A549 (cell line): ENCODE data around the gene DDX10. TPM values are rescaled to one million over a fixed set of nuclear protein-coding genes. Genes with fewer than 3 reads are reported as not detected.
A peak's percentile ranks its signal among the peaks of the same experiment; 100 is the strongest.

Experiments used
- ATAC-seq, 2 experiments: fragments of 200-7000 bp in 1 of 2; fragments of >200 bp in 1 of 2; cut with Nextera tagmentation in 1 of 2; cut with Tn5 transposase in 1 of 2; 3 replicates each; pipeline versions ENCODE4 v1.8.0 to v1.9.1; 2018 to 2020; ENCODE audit warnings: mild to moderate bottlenecking in 1 of 2, moderate library complexity in 1 of 2
- CTCF ChIA-PET: fragments of 300-600 bp; sonication (Branson Sonifier 250); formaldehyde crosslinking; extraction: SDS; loops from one replicate; lab custom pipeline; 2021; ENCODE audit warnings: antibody characterized with exemption, inconsistent platforms; lab: Yijun Ruan, JAX
- POLR2A ChIA-PET: fragments of 350-600 bp; formaldehyde crosslinking; extraction: SDS; loops from one replicate; lab custom pipeline; 2021; ENCODE audit warnings: antibody characterized with exemption, inconsistent platforms; lab: Yijun Ruan, JAX
- DNase-seq, 2 experiments: peaks; one replicate each; pipeline versions ENCODE4 v3.0.0 to v3.0.0-alpha.2; 2011 to 2016; ENCODE audit warnings: low read depth in 1 of 2, low spot score in 1 of 2
- FAIRE-seq: peaks from 2 replicates; lab custom pipeline; 2011; peaks lifted over from hg19 to GRCh38; lab: Jason Lieb, UNC
- H3K27ac ChIP-seq, 2 experiments: fragments of >200 bp; sonication (Bioruptor Twin); formaldehyde crosslinking; 3 replicates each; pipeline ENCODE4 v1.5.1; 2016 to 2017
- H3K4me1 ChIP-seq: fragments of >200 bp; sonication (Bioruptor Twin); formaldehyde crosslinking; 3 replicates; pipeline ENCODE4 v1.6.1; 2016
- H3K4me2 ChIP-seq: fragments of >200 bp; sonication (Bioruptor Twin); formaldehyde crosslinking; 3 replicates; pipeline ENCODE4 v1.6.1; 2016
- H3K4me3 ChIP-seq: fragments of >200 bp; sonication (Bioruptor Twin); formaldehyde crosslinking; 3 replicates; pipeline ENCODE4 v1.5.1; 2016
- H3K9me3 ChIP-seq: fragments of >200 bp; sonication (Bioruptor Twin); formaldehyde crosslinking; 3 replicates; pipeline ENCODE4 v1.6.1; 2016
- ATOH8 ChIP-seq: fragments of 250-450 bp; sonication (Bioruptor Pico); IDR thresholded peaks from 2 replicates; pipeline ENCODE4 v1.5.0; 2020; ENCODE audit warnings: low read depth, mild to moderate bottlenecking, moderate library complexity
- BCL3 ChIP-seq: fragments of >200 bp; sonication (Bioruptor Twin); formaldehyde crosslinking; IDR thresholded peaks from 3 replicates; pipeline ENCODE4 v1.6.1; 2016
- BHLHE40 ChIP-seq: IDR thresholded peaks from 2 replicates; pipeline ENCODE4 v1.6.1; 2012; ENCODE audit warnings: low read depth, low read length, inconsistent platforms
- CBX8 ChIP-seq: fragments of 200-600 bp; sonication (generic); IDR thresholded peaks from 2 replicates; pipeline ENCODE4 v1.6.1; 2016
- CEBPB ChIP-seq, 2 experiments: fragments of >200 bp in 1 of 2; sonication (Bioruptor Twin) in 1 of 2; formaldehyde crosslinking in 1 of 2; IDR thresholded peaks; 2 replicates each; pipeline ENCODE4 v1.6.1; 2012 to 2016
- CTCF ChIP-seq: fragments of >200 bp; sonication (Bioruptor Twin); formaldehyde crosslinking; IDR thresholded peaks from 3 replicates; pipeline ENCODE4 v1.5.1; 2016
- EHMT2 ChIP-seq: fragments of 200-600 bp; sonication (generic); IDR thresholded peaks from 2 replicates; pipeline ENCODE4 v1.6.1; 2016; ENCODE audit warnings: antibody characterized with exemption, low read depth, mild to moderate bottlenecking, moderate library complexity
- EP300 ChIP-seq, 2 experiments: fragments of >200 bp; sonication (Bioruptor Twin); formaldehyde crosslinking; IDR thresholded peaks; 2 replicates in 1 of 2; 3 replicates in 1 of 2; pipeline ENCODE4 v1.6.1; 2016 to 2017
- FOSB ChIP-seq: fragments of 250-450 bp; sonication (Bioruptor Pico); IDR thresholded peaks from 2 replicates; pipeline ENCODE4 v1.5.0; 2020; ENCODE audit warnings: mild to moderate bottlenecking, moderate library complexity
- FOSL2 ChIP-seq, 2 experiments: fragments of 450-650 bp in 1 of 2; fragments of >200 bp in 1 of 2; sonication (Bioruptor Twin) in 1 of 2; formaldehyde crosslinking; IDR thresholded peaks; 2 replicates each; pipeline versions ENCODE4 v1.5.0 to v1.6.1; 2016 to 2020; ENCODE audit warnings: mild to moderate bottlenecking in 1 of 2, moderate library complexity in 1 of 2
- GATA3 ChIP-seq: IDR thresholded peaks from 2 replicates; pipeline ENCODE4 v1.6.1; 2012; ENCODE audit warnings: borderline replicate concordance
- HDAC2 ChIP-seq: fragments of 200-600 bp; sonication (generic); IDR thresholded peaks from 2 replicates; pipeline ENCODE4 v1.6.1; 2016
- HEYL ChIP-seq: fragments of 250-450 bp; sonication (Bioruptor Pico); IDR thresholded peaks from 2 replicates; pipeline ENCODE4 v1.8.0; 2021; ENCODE audit warnings: mild to moderate bottlenecking, moderate library complexity
- HOXA7 ChIP-seq: fragments of 250-450 bp; sonication (Bioruptor Pico); IDR thresholded peaks from 2 replicates; pipeline ENCODE4 v1.5.0; 2020; ENCODE audit warnings: mild to moderate bottlenecking, moderate library complexity
- JUN ChIP-seq, 2 experiments: fragments of >200 bp; sonication (Bioruptor Twin); formaldehyde crosslinking; IDR thresholded peaks; 2 replicates in 1 of 2; 3 replicates in 1 of 2; pipeline ENCODE4 v1.6.1; 2016 to 2017
- JUNB ChIP-seq: fragments of >200 bp; sonication (Bioruptor Twin); formaldehyde crosslinking; IDR thresholded peaks from 2 replicates; pipeline ENCODE4 v1.6.1; 2016
- KDM5A ChIP-seq: fragments of 200-600 bp; sonication (generic); IDR thresholded peaks from 2 replicates; pipeline ENCODE4 v1.6.1; 2016; ENCODE audit warnings: antibody characterized with exemption, mild to moderate bottlenecking
- NFE2L2 ChIP-seq: fragments of 150-350 bp; conservative IDR thresholded peaks from 2 replicates; pipeline ENCODE4 v1.6.1; 2014; ENCODE audit warnings: low read length
- PBX3 ChIP-seq: IDR thresholded peaks from 2 replicates; pipeline ENCODE4 v1.6.1; 2012
- POLR2AphosphoS2 ChIP-seq: conservative IDR thresholded peaks from 2 replicates; pipeline ENCODE4 v1.6.1; 2012; ENCODE audit warnings: low read length, improper control_type of control experiment, inconsistent platforms
- RAD21 ChIP-seq, 2 experiments: fragments of >200 bp in 1 of 2; sonication (Bioruptor Twin) in 1 of 2; formaldehyde crosslinking in 1 of 2; IDR thresholded peaks in 1 of 2; conservative IDR thresholded peaks in 1 of 2; 2 replicates in 1 of 2; 3 replicates in 1 of 2; pipeline ENCODE4 v1.6.1; 2012 to 2018; ENCODE audit warnings: inconsistent platforms in 1 of 2
- RCOR1 ChIP-seq: fragments of 150-350 bp; IDR thresholded peaks from 2 replicates; pipeline ENCODE4 v1.6.1; 2014; ENCODE audit warnings: antibody characterized with exemption, low read length, low read depth
- RFX5 ChIP-seq: fragments of 450-650 bp; IDR thresholded peaks from 2 replicates; pipeline ENCODE4 v1.7.1; 2014; ENCODE audit warnings: antibody characterized with exemption, mild to moderate bottlenecking, moderate library complexity
- RNF2 ChIP-seq: fragments of 200-600 bp; sonication (generic); IDR thresholded peaks from 2 replicates; pipeline ENCODE4 v1.6.1; 2016; ENCODE audit warnings: low read depth, mild to moderate bottlenecking, antibody characterized with exemption, moderate library complexity, borderline replicate concordance
- SMC3 ChIP-seq: fragments of >200 bp; sonication (Bioruptor Twin); formaldehyde crosslinking; IDR thresholded peaks from 3 replicates; pipeline ENCODE4 v1.6.1; 2018; ENCODE audit warnings: inconsistent platforms
- TP53 ChIP-seq: fragments of 250-450 bp; sonication (Bioruptor Pico); IDR thresholded peaks from 2 replicates; pipeline ENCODE4 v1.5.0; 2021; ENCODE audit warnings: mild to moderate bottlenecking, moderate library complexity
- WGBS: methylation state at CpG from one replicate; pipeline ENCODE4 v1.1.6; 2017; ENCODE audit errors: missing lambda C conversion rate; 5-methylcytosine and 5-hydroxymethylcytosine counted together
- polyA plus RNA-seq, 4 experiments: library from polyadenylated mRNA; depleted of rRNA in 3 of 4; stranded (reverse); fragments of >200 nt; fragmentation: RNase III in 1 of 4; extraction: RNeasy Plus Mini Kit Qiagen cat#74134 plus additional on column Dnase treatment in 1 of 4; gene quantifications; 2 replicates in 3 of 4; 3 replicates in 1 of 4; pipeline ENCODE4 v1.2.3, GENCODE V29; 2011 to 2017
- TF ChIP-seq, protein P1 (sequence below): fragments of >200 bp; sonication (Bioruptor Twin); formaldehyde crosslinking; IDR thresholded peaks from 2 replicates; pipeline ENCODE4 v1.6.1; 2016
- TF ChIP-seq, protein P2 (sequence below): IDR thresholded peaks from 2 replicates; pipeline ENCODE4 v1.6.1; 2012

Gene DDX10
- polyA plus RNA-seq, 2 of the 4 experiments (the other 2 are of a cell fraction) = 46.0 to 189 TPM

- TF ChIP-seq, protein P1, sequence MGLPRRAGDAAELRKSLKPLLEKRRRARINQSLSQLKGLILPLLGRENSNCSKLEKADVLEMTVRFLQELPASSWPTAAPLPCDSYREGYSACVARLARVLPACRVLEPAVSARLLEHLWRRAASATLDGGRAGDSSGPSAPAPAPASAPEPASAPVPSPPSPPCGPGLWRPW = peak; percentile 59
- no peak for TF ChIP-seq SMC3
- peak; percentile 96 for TF ChIP-seq FOSL2 (IDR thresholded peaks at IDR 0.05)
- TF ChIP-seq FOSL2 (CRISPR knock-in tag; IDR thresholded peaks at IDR 0.05) = peak; percentile 97
- TF ChIP-seq BCL3 = peak; percentile 91; the same call in 1 of the 3 replicates
- no peak for TF ChIP-seq RNF2
- no peak for TF ChIP-seq KDM5A
- peak in 1 of 2 experiments; percentile 47; a peak in 1 of 5 replicates for TF ChIP-seq RAD21 (conservative IDR thresholded peaks at IDR 0.05 in 1 of 2, IDR thresholded peaks at IDR 0.05 in 1 of 2)
- TF ChIP-seq RCOR1 = no peak
- TF ChIP-seq ATOH8 = no peak
- TF ChIP-seq FOSB (CRISPR knock-in tag) = no peak
- no peak for TF ChIP-seq TP53
- peak; percentile 89 to 94 for TF ChIP-seq EP300 (IDR thresholded peaks at IDR 0.05)
- TF ChIP-seq HOXA7 (CRISPR knock-in tag) = no peak
- TF ChIP-seq JUNB = peak; percentile 98
- TF ChIP-seq CBX8 = no peak
- no peak for TF ChIP-seq HEYL (CRISPR knock-in tag)
- no peak for TF ChIP-seq EHMT2
- no peak for TF ChIP-seq CTCF
- peak; percentile 49; the same call in 1 of the 2 replicates for TF ChIP-seq PBX3
These were observed 264.4 kb downstream of the DDX10 start (continued) for GRCh38 chr11:108929241-108929640.

DNA sequence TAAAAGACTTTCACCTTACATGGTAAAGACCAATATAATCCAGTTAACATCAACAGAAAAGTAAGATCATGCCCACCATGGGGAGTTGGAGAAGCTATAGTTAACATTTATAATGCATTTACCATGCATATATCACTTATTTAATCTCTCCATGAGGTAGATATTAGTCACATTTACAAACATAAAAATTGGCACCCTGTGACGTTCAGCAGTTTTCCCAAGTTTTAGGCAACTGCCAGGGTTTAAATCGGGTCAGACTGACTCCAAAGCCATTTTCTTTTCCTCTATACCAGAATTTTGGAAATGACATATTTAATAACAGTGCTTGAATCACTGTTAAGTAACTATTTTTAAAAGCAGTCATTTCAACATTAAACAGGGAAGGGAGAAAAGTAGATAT, 266.3 kb downstream of the DDX10 start:
- ATAC-seq (peak in 1 of 2 experiments; percentile 20; a peak in 3 of 6 replicates), DNase-seq (peak in 1 of 2 experiments; percentile 46)
- peaks cover 52% of the 10 kb centered on the region for H3K4me1 ChIP-seq
- H3K4me3 ChIP-seq = peak overlapping the region; percentile 60
- TF ChIP-seq RFX5 = no peak
- TF ChIP-seq NFE2L2 = no peak
- TF ChIP-seq EP300 (IDR thresholded peaks at IDR 0.05) = 0 out of 5 replicates have a peak, but pooled peaks of 1 of the 2 experiments have one; percentile 43
- TF ChIP-seq HDAC2 = no peak
- TF ChIP-seq POLR2AphosphoS2 = no peak
- TF ChIP-seq RAD21 (conservative IDR thresholded peaks at IDR 0.05 in 1 of 2, IDR thresholded peaks at IDR 0.05 in 1 of 2) = 0 out of 5 replicates have a peak, but pooled peaks of 1 of the 2 experiments have one; percentile 11
- no peak for TF ChIP-seq HOXA7 (CRISPR knock-in tag)
- TF ChIP-seq CEBPB (IDR thresholded peaks at IDR 0.05) = peak in 1 of 2 experiments; percentile 51; a peak in 1 of 4 replicates
- TF ChIP-seq BHLHE40 = no peak
- TF ChIP-seq JUNB = peak; percentile 62
- 0 out of 2 replicates have a peak, but pooled peaks have one; percentile 8 for TF ChIP-seq FOSL2 (IDR thresholded peaks at IDR 0.05)
- TF ChIP-seq FOSL2 (CRISPR knock-in tag; IDR thresholded peaks at IDR 0.05) = peak; percentile 37; the same call in 1 of the 2 replicates
- TF ChIP-seq, protein P2, sequence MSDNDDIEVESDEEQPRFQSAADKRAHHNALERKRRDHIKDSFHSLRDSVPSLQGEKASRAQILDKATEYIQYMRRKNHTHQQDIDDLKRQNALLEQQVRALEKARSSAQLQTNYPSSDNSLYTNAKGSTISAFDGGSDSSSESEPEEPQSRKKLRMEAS = peak; percentile 37; the same call in 1 of the 2 replicates
- 0 out of 5 replicates have a peak, but pooled peaks of 1 of the 2 experiments have one; percentile 22 for TF ChIP-seq JUN (IDR thresholded peaks at IDR 0.05)
- peak; percentile 70; the same call in 1 of the 2 replicates for TF ChIP-seq GATA3
- TF ChIP-seq, all 56 proteins: peak for 8
- H3K4me2 ChIP-seq = peak overlapping the region; percentile 83
- H3K27ac ChIP-seq = peak overlapping the region; percentile 90 to 92
- ChIA-PET POLR2A (no interaction called here), CTCF (no interaction called here)
- FAIRE-seq = no peak
- 2% methylated on average over 2 of the region's 2 CpGs for WGBS
- no peaks in the 10 kb centered on the region for H3K9me3 ChIP-seq
